HepG2 (cell line): ENCODE results near the gene CCDC34. TPM values are rescaled to one million over a fixed set of nuclear protein-coding genes. Genes with fewer than 3 reads are reported as not detected.

Experiments
- ATAC-seq: fragments of 200-7000 bp; cut with Tn5 transposase; 3 replicates; pipeline ENCODE4 v1.9.1; 2020; ENCODE audit warnings: mild to moderate bottlenecking, moderate library complexity
- BruUV-seq: library from RNA; stranded (reverse); fragments of 400-500 nt; replicated peaks from 2 replicates; lab custom pipeline; 2021; lab: Mats Ljungman, UMichigan
- CTCF ChIA-PET: fragments of 300-600 bp; formaldehyde crosslinking; extraction: SDS; loops from one replicate; lab custom pipeline; 2021; ENCODE audit warnings: low total read pairs, inconsistent platforms, low intra/inter-chr PET ratio; lab: Yijun Ruan, JAX
- POLR2A ChIA-PET: fragments of 350-600 bp; sonication (Branson Sonifier 250); formaldehyde crosslinking; loops from one replicate; lab custom pipeline; 2020; ENCODE audit warnings: antibody characterized with exemption, inconsistent platforms; lab: Yijun Ruan, JAX
- DNase-seq: peaks from one replicate; pipeline ENCODE4 v3.0.0-alpha.2; 2015; ENCODE audit warnings: low spot score
- FAIRE-seq: peaks from 3 replicates; lab custom pipeline; 2011; peaks lifted over from hg19 to GRCh38; lab: Jason Lieb, UNC
- H2AFZ ChIP-seq: one replicate; pipeline ENCODE4 v1.6.1; 2011; ENCODE audit warnings: low read length, inconsistent platforms
- H3K27ac ChIP-seq: fragments of 300-600 bp; 3 replicates; pipeline ENCODE4 v1.8.0; 2011; ENCODE audit warnings: mixed run types, mild to moderate bottlenecking, mixed read lengths, low read length, inconsistent platforms; ENCODE audit not compliant: insufficient read depth; ENCODE audit errors: extremely low read length
- H3K27me3 ChIP-seq, 2 experiments: fragments of 200-600 bp in 1 of 2; 2 replicates in 1 of 2; 3 replicates in 1 of 2; pipeline versions ENCODE4 v1.6.0 to v1.8.0; 2011; ENCODE audit warnings: low read length in 2 of 2, mild to moderate bottlenecking in 2 of 2, moderate library complexity in 2 of 2, inconsistent platforms in 1 of 2; ENCODE audit not compliant: insufficient read depth in 2 of 2, control insufficient read depth in 1 of 2
- H3K36me3 ChIP-seq, 2 experiments: fragments of 200-600 bp in 1 of 2; replicated peaks in 1 of 2; 2 replicates in 1 of 2; 3 replicates in 1 of 2; pipeline versions ENCODE4 v1.5.1 to v1.8.0; 2011; ENCODE audit warnings: low read length in 2 of 2, inconsistent platforms in 1 of 2; ENCODE audit not compliant: insufficient read depth in 2 of 2, control insufficient read depth in 1 of 2
- H3K4me1 ChIP-seq: 2 replicates; pipeline ENCODE4 v1.5.1; 2012; ENCODE audit warnings: low read length, inconsistent platforms; ENCODE audit not compliant: insufficient read depth
- H3K4me2 ChIP-seq: 2 replicates; pipeline ENCODE4 v1.6.0; 2011; ENCODE audit warnings: low read depth, low read length, inconsistent platforms
- H3K4me3 ChIP-seq, 3 experiments: fragments of 200-600 bp in 1 of 3; sonication (generic), shearing (Covaris generic) in 1 of 3; replicated peaks in 1 of 3; 2 replicates each; pipeline ENCODE4 v1.5.1; 2011 to 2016; ENCODE audit warnings: low read length in 3 of 3, inconsistent platforms in 2 of 3, low read depth in 2 of 3, mild to moderate bottlenecking in 2 of 3, control low read depth in 1 of 3, mixed read lengths in 1 of 3; ENCODE audit not compliant: insufficient read depth in 1 of 3
- H3K79me2 ChIP-seq: one replicate; pipeline ENCODE4 v1.6.1; 2011; ENCODE audit warnings: low read length, inconsistent platforms; ENCODE audit not compliant: insufficient read depth
- H3K9ac ChIP-seq: 2 replicates; pipeline ENCODE4 v1.6.0; 2011; ENCODE audit warnings: mild to moderate bottlenecking, low read depth, low read length, inconsistent platforms; ENCODE audit not compliant: insufficient read depth
- H3K9me3 ChIP-seq: 2 replicates; pipeline ENCODE4 v1.5.1; 2012; ENCODE audit warnings: mild to moderate bottlenecking, low read length
- H4K20me1 ChIP-seq: 2 replicates; pipeline ENCODE4 v1.6.0; 2011; ENCODE audit warnings: inconsistent platforms, mild to moderate bottlenecking, low read length, moderate library complexity; ENCODE audit not compliant: insufficient read depth
- ELF3 ChIP-seq: IDR thresholded peaks from 2 replicates; pipeline ENCODE4 v1.6.1; 2016; ENCODE audit warnings: missing genetic modification reagents, missing compliant biosample characterization
- ETV6 ChIP-seq: sonication (generic); formaldehyde crosslinking; conservative IDR thresholded peaks from 2 replicates; pipeline ENCODE4 v1.4.0; 2020; ENCODE audit warnings: missing genetic modification reagents
- NCOR1 ChIP-seq: fragments of 200-600 bp; sonication (generic); IDR thresholded peaks from 2 replicates; pipeline ENCODE4 v1.7.0; 2017; ENCODE audit warnings: antibody characterized with exemption, low read length, borderline replicate concordance
- NFIC ChIP-seq: IDR thresholded peaks from 2 replicates; pipeline ENCODE4 v1.6.1; 2012; ENCODE audit warnings: mild to moderate bottlenecking, low read length, inconsistent platforms
- NR2C2 ChIP-seq: sonication (generic); formaldehyde crosslinking; IDR thresholded peaks from 2 replicates; pipeline ENCODE4 v1.4.0; 2020; ENCODE audit warnings: missing genetic modification reagents, mild to moderate bottlenecking, moderate library complexity, borderline replicate concordance
- WGBS: methylation state at CpG from one replicate; pipeline ENCODE4 v1.1.6; 2017; ENCODE audit warnings: low lambda C conversion rate; 5-methylcytosine and 5-hydroxymethylcytosine counted together
- in situ Hi-C: cut with HindIII; loops from 2 replicates; pipeline ENCODE4 v1.10.0; 2017; ENCODE audit warnings: low pct_unique_long_range_greater_than_20kb; ENCODE audit not compliant: extremely low pct_ligation_motif_present
- intact Hi-C: fragments of 100-400 bp; cut with micrococcal nuclease; formaldehyde crosslinking; loops from one replicate; pipeline ENCODE4 v1.10.0; 2022; ENCODE audit not compliant: unreplicated experiment
- polyA plus RNA-seq, 8 experiments: library from polyadenylated mRNA; depleted of rRNA in 3 of 8; stranded (reverse) in 7 of 8; unstranded in 1 of 8; fragments of >200 nt; fragmentation: Illumina TruSeq in 4 of 8; extraction: Trizol in 4 of 8; gene quantifications; 2 replicates each; pipeline versions ENCODE4 v1.2.1 to v1.2.3, GENCODE V29; 2011 to 2016; ENCODE audit warnings: low read depth in 4 of 8, missing spikeins in 1 of 8, mixed read lengths in 1 of 8; ENCODE audit not compliant: insufficient read depth in 1 of 8
- total RNA-seq, 5 experiments: library from RNA; depleted of rRNA; stranded (reverse); fragments of >200 nt; fragmentation: Illumina TruSeq; extraction: Trizol; gene quantifications; 2 replicates each; pipeline ENCODE4 v1.2.3, GENCODE V29; 2016; ENCODE audit warnings: low read depth in 1 of 5
- TF ChIP-seq, protein P1 (sequence below): sonication (generic); formaldehyde crosslinking; IDR thresholded peaks from 2 replicates; pipeline ENCODE4 v1.4.0; 2020; ENCODE audit warnings: missing genetic modification reagents
- TF ChIP-seq, protein P2 (sequence below): sonication (generic); formaldehyde crosslinking; conservative IDR thresholded peaks from 2 replicates; pipeline ENCODE4 v1.4.0; 2020; ENCODE audit warnings: mild to moderate bottlenecking, missing genetic modification reagents, moderate library complexity
- TF ChIP-seq, protein P3 (sequence below): sonication (generic); formaldehyde crosslinking; IDR thresholded peaks from 2 replicates; pipeline ENCODE4 v1.5.1; 2020; ENCODE audit warnings: mild to moderate bottlenecking, missing genetic modification reagents

The CCDC34 gene
- total and polyA plus RNA-seq, 2 of the 13 experiments (the other 11 are each of a cell fraction or from before 2014, with no cell fraction given), result 7.6 to 34.3 TPM

DNA sequence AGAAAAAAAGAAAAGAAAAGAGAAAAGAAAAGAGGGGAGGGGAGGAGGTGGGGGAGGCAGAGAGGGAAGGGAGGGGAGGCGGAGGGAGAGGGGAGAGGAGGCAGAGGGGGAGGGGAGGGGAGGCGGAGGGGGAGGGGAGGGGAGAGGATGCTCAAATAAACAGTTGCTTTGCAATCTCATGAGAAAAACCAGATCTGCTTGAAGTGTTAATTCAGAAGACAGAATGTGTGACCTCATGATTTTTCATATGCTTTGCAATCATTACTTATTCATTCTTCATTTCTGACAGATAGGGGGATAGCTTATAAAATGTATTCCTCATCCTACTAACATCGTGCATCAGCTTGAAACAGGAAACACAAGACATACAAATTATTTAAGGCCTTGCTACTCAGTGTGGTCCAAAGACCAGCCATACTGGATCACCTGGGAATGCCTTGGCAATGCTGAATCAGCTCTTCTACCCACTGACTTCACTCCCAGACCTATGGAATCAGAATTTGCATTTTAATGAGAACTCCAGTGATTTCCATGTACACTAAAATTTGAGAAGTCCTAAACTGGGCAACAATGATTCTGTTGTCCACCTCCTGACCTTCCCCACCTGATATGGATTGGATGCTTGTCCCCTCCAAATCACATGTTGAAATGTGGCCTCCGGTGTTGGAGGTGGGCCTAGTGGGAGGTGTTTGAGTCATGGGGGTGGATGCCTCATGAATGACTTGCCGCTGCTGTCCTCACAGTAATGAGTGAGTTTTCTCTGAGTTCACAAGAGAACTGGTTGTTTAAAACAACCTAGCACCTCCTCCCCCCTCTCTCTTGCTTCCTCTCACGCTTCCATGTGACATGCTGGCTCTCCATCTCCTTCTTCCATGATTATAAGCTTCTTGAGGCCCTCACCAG is 69.2 kb downstream of the CCDC34 start (continued):
- TF ChIP-seq, protein P1, sequence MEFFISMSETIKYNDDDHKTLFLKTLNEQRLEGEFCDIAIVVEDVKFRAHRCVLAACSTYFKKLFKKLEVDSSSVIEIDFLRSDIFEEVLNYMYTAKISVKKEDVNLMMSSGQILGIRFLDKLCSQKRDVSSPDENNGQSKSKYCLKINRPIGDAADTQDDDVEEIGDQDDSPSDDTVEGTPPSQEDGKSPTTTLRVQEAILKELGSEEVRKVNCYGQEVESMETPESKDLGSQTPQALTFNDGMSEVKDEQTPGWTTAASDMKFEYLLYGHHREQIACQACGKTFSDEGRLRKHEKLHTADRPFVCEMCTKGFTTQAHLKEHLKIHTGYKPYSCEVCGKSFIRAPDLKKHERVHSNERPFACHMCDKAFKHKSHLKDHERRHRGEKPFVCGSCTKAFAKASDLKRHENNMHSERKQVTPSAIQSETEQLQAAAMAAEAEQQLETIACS, result no peak

DNA sequence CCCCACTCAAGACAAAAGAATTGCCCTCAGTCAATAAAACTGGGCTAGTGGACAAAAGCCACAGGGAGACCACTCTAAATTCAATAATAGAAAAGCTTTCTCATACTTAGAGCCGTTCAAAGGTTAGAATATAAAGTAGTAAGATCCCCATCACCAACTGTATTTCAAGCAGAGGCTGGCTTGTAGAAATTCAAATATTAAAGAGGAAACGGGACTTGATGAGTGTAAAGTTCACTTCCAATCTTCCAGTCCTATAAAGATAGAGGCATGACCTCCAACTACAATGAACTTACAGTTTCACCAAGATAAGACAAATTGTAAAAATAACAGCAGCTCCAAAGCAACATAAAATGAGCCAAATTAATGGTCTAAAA is 70.4 kb downstream of the CCDC34 start:
- peak overlapping the region; percentile 59 for H3K27ac ChIP-seq
- H3K4me3 ChIP-seq, result peak overlapping the region in 2 of 3 experiments; percentile 14 to 32; a peak in 2 of 6 replicates
- CTCF ChIA-PET, result no interaction called here
- ATAC-seq (peak; percentile 39), FAIRE-seq (no peak), DNase-seq (peak; percentile 46)
- in situ Hi-C loops (loop anchor here (5.0 kb wide), 1 partner anchor 90 kb away; no protein-coding TSS in a partner anchor), intact Hi-C loops (loop anchor here (1.0 kb wide), 1 partner anchor 90 kb away; no protein-coding TSS in a partner anchor)
- no TSS peak for BruUV-seq
- no peaks in the 10 kb centered on the region for H3K27me3 ChIP-seq
- TF ChIP-seq, protein P2, sequence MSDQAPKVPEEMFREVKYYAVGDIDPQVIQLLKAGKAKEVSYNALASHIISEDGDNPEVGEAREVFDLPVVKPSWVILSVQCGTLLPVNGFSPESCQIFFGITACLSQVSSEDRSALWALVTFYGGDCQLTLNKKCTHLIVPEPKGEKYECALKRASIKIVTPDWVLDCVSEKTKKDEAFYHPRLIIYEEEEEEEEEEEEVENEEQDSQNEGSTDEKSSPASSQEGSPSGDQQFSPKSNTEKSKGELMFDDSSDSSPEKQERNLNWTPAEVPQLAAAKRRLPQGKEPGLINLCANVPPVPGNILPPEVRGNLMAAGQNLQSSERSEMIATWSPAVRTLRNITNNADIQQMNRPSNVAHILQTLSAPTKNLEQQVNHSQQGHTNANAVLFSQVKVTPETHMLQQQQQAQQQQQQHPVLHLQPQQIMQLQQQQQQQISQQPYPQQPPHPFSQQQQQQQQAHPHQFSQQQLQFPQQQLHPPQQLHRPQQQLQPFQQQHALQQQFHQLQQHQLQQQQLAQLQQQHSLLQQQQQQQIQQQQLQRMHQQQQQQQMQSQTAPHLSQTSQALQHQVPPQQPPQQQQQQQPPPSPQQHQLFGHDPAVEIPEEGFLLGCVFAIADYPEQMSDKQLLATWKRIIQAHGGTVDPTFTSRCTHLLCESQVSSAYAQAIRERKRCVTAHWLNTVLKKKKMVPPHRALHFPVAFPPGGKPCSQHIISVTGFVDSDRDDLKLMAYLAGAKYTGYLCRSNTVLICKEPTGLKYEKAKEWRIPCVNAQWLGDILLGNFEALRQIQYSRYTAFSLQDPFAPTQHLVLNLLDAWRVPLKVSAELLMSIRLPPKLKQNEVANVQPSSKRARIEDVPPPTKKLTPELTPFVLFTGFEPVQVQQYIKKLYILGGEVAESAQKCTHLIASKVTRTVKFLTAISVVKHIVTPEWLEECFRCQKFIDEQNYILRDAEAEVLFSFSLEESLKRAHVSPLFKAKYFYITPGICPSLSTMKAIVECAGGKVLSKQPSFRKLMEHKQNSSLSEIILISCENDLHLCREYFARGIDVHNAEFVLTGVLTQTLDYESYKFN (CRISPR knock-in tag), result 0 out of 2 replicates have a peak, but pooled peaks have one; percentile 52
- 0 out of 2 replicates have a peak, but pooled peaks have one; percentile 19 for TF ChIP-seq NR2C2
- TF ChIP-seq ETV6 (CRISPR knock-in tag), result no peak
- TF ChIP-seq, protein P3, sequence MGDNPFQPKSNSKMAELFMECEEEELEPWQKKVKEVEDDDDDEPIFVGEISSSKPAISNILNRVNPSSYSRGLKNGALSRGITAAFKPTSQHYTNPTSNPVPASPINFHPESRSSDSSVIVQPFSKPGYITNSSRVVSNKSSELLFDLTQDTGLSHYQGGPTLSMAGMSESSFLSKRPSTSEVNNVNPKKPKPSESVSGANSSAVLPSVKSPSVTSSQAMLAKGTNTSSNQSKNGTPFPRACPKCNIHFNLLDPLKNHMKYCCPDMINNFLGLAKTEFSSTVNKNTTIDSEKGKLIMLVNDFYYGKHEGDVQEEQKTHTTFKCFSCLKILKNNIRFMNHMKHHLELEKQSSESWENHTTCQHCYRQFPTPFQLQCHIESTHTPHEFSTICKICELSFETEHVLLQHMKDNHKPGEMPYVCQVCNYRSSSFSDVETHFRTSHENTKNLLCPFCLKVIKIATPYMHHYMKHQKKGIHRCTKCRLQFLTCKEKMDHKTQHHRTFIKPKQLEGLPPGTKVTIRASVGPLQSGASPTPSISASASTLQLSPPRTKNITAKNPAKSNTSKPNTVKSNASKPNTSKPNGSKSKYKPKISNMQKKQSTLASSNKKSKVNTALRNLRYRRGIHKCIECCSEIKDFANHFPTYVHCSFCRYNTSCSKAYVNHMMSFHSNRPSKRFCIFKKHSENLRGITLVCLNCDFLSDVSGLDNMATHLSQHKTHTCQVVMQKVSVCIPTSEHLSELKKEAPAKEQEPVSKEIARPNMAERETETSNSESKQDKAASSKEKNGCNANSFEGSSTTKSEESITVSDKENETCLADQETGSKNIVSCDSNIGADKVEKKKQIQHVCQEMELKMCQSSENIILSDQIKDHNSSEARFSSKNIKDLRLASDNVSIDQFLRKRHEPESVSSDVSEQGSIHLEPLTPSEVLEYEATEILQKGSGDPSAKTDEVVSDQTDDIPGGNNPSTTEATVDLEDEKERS (CRISPR knock-in tag), result no peak
- 0 out of 2 replicates have a peak, but pooled peaks have one; percentile 16 for TF ChIP-seq NCOR1
- TF ChIP-seq NFIC, result 0 out of 2 replicates have a peak, but pooled peaks have one; percentile 31
- TF ChIP-seq ELF3 (CRISPR knock-in tag), result 0 out of 2 replicates have a peak, but pooled peaks have one; percentile 1
- H3K79me2 ChIP-seq, result no peaks in the 10 kb centered on the region
- H3K9me3 ChIP-seq, result peaks cover 11% of the 10 kb centered on the region; the same call in 1 of the 2 replicates
- peak overlapping the region; percentile 63 for H3K4me2 ChIP-seq
- no peaks in the 10 kb centered on the region for H4K20me1 ChIP-seq
- peaks cover 56% of the 10 kb centered on the region for H3K4me1 ChIP-seq
- H3K9ac ChIP-seq, result no peak overlapping the region
- peak overlapping the region; percentile 25 for H2AFZ ChIP-seq
- POLR2A ChIA-PET, result no interaction called here
- WGBS, result 0% methylated on average over 2 of the region's 2 CpGs
- H3K36me3 ChIP-seq, result no peaks in the 10 kb centered on the region
